ENCODE data around the gene MTMR4.
"Not testable (repeated sequence)": the region's sequence is repeated elsewhere in the genome, so short reads cannot be mapped to it uniquely, and the experiment has no call there.

MTMR4 gene
- 128 to 134 reads per million in 2 donors for total RNA-seq

DNA sequence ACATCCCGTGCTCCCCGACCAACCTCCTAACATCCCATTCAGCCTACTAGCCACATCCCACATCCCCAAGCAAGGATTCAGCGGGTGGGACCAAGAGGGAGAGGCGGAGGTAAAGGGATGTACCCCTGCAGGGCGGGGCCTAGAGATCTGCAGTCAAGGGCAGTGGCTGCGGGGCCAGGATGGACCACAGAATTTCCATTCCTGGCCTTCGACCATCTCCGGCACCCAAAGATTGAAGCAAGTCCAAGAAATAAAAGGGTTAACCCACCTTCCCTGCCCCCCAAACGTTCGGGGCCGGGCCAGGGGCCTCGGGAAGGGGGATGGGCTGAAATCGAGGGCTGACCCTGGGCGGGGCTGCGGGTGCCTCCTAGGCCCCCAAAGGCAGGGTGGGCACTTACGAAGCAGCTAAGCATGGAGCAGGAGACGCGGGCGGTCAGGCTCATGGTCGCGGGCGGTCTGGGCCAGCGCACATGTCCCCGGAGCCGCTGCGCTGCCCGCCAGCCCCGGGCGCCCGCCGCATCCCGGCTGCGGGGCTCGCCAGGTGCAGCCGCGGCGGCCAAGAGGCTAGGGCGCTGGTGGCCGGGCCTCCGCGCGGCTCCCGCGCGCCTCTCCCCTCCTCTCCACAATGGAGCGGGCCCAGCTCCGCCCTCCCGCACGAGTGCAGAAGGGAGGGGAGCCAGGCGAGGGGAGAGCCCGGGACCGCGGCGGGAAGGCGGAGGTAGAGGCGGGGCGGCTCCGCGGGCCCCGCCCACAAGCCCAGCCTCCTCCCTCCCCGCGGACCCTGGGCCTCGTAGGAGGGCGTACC is at the start of gene MTMR4:
Gene MTMR4, minus strand, starts transcription at position 674 of the 805 bp plus-strand sequence. Its CDS starts 231 bp downstream, at position 443.
- DNase-seq = peak; percentile 59

- DNase-seq = no peak
These were observed 46.1 kb upstream of the MTMR4 start for GRCh38 chr17:58560511-58560910.

GRCh38 chr17:58557981-58558380 is 43.5 kb upstream of the MTMR4 start:
- DNase-seq = no peak

- DNase-seq = no peak
These were observed 42.4 kb upstream of the MTMR4 start for GRCh38 chr17:58556833-58557250.

DNA sequence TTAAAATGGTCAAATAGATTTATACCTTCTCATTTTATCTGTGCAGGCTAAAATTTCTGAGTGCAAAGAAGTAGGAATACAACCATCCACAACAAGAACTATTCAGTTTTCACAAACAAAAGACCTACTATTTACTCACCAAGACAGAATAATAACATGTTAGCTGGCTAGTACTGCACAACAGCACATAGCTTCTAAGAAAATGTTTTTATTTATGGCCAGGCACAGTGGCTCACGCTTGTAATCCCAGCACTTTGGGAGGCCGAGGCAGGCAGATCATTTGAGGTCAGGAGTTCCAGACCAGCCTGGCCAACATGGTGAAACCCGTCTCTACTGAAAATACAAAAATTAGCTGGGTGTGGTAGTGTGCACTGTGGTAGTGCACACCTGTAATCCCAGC is 40.7 kb upstream of the MTMR4 start:
- not testable (repeated sequence) for DNase-seq

GRCh38 chr17:58541249-58541648 is 26.8 kb upstream of the MTMR4 start:
- DNase-seq = no peak

- no peak for DNase-seq
These were observed 25.3 kb upstream of the MTMR4 start for GRCh38 chr17:58539698-58540097.

- no peak for DNase-seq
These were observed 24.5 kb upstream of the MTMR4 start for GRCh38 chr17:58538811-58539409.

DNA sequence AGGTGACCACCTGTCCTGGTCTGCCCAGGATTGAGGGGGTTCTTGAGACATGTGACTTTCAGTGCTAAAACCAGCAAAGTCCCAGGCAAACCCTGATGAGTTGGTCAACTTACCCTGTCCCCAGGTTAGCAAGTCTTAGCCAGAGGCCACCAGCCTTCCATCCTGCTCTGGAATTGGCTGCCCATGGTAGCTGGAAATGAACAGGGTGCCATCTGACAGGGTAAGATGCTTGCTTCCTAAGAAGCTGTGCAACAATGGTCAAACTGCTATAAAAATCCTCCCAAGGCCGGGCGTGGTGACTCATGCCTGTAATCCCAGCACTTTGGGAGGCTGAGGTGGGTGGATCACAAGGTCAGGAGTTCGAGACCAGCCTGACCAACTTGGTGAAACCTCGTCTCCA is 22.8 kb upstream of the MTMR4 start:
- DNase-seq = no peak

GRCh38 chr17:58536542-58536941 is 22.1 kb upstream of the MTMR4 start:
- no peak for DNase-seq

- DNase-seq = no peak
These were observed 21.0 kb upstream of the MTMR4 start for GRCh38 chr17:58535431-58535830.

- no peak for DNase-seq
These were observed 20.5 kb upstream of the MTMR4 start for GRCh38 chr17:58534901-58535421.

- no peak for DNase-seq
These were observed 19.9 kb upstream of the MTMR4 start for GRCh38 chr17:58534331-58534730.

DNA sequence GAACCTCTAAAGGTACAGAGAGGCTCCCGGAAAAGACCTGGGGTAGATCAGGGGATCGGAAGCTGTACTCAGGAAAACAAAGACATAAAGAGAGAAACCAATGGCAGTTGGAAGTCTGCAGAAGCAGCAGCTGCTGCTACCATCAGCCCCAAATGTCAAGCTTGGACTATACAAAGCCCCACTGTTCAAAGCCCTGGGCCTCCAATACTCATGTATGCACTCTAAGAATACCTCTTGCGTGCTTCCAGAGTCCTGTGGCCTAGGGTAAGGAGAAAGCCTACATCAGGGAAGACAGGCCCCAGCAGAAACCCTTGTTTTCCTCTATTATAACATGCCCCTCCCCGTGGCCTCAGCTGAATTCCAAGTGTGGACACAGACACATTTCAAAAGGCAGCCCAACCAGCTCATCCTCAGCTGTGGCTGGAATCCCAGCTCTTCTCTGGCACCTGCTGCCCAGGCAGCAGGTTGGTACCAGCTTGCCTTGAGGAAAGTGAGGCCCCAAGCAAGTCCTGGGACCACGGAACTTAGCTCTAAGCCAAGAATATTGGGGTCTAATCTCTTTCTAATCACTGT is 19.3 kb upstream of the MTMR4 start:
- DNase-seq = no peak

DNA sequence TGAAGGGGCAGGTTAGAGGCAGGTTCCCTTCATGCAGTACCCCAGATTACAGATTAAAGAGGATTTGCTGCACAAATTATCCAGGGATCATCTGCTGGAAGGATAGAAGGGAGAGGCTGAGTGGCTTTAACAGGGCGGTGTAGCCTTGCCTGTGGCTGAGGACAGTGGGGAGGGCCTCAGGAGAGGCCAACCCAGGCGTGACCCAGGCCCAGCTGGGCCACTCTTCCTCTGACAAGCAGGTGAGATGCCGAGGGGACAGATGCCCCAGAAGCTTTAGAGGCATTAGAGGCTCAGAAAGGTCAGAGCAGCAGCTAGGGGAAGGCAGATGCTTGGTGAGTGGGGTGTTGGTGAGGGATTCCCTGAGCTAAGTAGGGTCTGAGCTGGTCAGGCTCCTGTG is 18.1 kb upstream of the MTMR4 start:
- DNase-seq = no peak

DNA sequence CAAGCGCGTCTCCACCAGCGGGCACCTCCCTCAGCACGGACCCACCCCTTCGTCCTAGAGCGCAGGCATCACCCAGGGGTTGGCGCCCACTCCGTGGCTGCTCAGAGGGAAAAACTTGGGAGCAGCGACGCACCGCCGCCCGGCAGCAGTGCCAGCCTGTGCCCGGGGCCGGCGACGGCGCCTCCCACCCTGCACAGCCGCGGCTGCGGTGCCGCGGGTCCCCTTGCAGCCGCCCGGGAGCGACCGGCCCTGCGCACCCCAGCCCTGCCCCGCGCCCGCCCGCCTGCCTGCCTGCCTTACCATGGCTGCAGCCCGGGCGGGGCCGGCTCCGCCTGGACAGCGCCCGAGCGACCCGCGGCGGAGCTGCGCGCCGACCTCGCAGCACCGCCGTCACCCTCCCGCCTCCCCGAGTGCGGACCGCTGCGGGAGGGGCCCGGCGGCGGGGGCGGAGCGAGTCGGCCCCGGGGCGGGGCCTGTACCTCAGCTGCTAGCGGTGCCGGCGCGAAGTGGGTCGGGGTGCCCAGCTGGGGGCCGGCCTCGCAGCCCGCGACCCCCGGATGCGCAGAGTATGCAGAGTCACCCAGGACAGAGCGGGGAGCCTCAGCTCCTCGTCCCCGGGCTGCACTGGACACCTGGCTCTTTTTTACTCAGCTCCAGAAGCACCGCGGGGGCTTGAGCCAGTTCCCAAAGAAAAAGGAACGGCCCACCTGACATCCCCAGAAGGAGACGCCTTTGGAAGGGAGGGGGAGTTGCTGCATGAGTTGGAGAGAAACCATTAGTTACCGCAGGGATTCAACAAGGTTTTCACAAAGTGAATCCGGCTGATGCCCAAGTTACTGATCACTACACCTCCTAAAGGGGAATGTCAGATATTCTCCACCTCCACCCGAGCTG is 17.5 kb upstream of the MTMR4 start:
- peak; percentile 43 for DNase-seq

- DNase-seq = no peak
These were observed 16.7 kb upstream of the MTMR4 start for GRCh38 chr17:58531122-58531521.

DNA sequence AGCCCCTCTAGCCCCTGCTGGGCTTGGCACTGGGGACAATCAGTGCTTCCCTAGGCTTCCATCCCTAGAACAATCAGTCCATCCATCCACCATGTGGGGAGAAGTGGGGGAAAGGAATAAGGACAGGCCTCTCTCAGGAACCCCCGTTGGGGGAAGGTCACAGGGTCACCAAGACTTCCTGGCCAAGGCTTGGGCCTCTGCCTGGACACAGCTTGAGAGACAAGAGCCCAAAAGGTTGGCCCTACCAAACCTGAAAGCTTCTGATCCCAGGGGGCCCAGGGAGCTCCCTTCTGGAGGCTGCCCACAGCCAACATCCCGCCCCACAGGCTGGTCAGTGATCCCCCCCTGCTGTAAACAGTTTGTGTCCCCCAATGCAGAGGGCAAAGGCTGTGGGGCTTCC is 16.2 kb upstream of the MTMR4 start:
- DNase-seq = no peak

GRCh38 chr17:58529275-58529674 is 14.8 kb upstream of the MTMR4 start:
- DNase-seq = no peak

DNA sequence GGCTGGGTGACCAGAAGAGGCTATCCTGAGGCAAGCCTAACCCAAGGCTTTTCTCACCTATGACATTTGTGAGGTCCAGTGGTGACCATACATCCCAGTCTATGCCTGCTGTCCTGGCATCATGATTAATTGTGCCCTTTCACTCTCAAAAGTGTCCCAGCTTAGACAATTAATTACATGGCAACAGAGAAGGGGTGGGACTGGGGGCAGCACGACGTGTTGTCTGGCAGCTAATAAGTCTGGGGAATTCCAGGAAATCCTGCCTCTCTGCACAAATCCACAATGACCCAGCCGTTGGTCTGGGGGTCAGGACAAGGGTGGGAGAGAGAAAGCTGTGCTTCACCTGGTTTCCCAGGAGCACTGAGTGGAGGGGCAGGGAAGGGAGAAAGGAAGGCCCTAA is 14.0 kb upstream of the MTMR4 start:
- no peak for DNase-seq

- no peak for DNase-seq
These were observed 13.5 kb upstream of the MTMR4 start for GRCh38 chr17:58527949-58528348.

GRCh38 chr17:58527306-58527705 is 12.9 kb upstream of the MTMR4 start:
- no peak for DNase-seq

- DNase-seq = no peak
These were observed 10.8 kb upstream of the MTMR4 start for GRCh38 chr17:58525239-58525638.
